ENCODE measurements around the gene KRT14. TPM values are rescaled to one million over a fixed set of nuclear protein-coding genes. Genes with fewer than 3 reads are reported as not detected.

Gene KRT14
- total and polyA plus RNA-seq, 2 donors (not counting 3 experiments of a cell fraction or from before 2014, with no cell fraction given), result 0.12 to 0.66 TPM

DNA sequence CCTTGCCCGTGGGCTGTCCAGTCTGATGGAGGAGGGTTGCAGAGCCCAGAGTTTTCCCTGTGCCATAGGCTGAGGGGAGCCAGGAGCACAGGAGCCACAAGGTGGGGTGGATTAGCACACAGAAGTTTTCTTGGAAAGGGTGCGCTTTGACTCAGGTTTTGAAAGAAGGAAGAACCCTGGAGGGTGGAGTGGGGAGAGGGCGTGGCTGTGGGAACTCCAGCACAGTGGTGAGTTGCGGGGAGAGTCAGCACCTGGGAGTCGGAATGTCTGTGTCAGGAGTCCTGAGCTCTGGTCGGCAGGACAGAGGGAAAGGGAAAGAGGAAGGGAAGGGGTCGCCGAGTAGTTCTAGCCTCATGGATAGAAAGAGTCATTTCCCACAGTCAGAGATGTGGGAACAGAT lies 8.9 kb upstream of the KRT14 start:
- ChIA-PET CTCF (interaction anchor here (1.1 kb wide), 1 partner anchor 53 kb away, joined by 7 read pairs; no protein-coding TSS in a partner anchor), POLR2A (no interaction called here)
- Histone ChIP-seq H3K9ac (replicated peaks; ENCODE audit: extremely low read depth, insufficient read depth, low read length) (no peak overlapping the region), H2AFZ (ENCODE audit: low read depth, low read length) (no peak overlapping the region), H3K36me3 (ENCODE audit: control insufficient read depth in 2 of 2, extremely low read depth in 1 of 2, insufficient read depth in 2 of 2, low read length in 2 of 2) (no peaks in the 10 kb centered on the region), H3K79me2 (ENCODE audit: control insufficient read depth, insufficient read depth, low read length) (no peaks in the 10 kb centered on the region), H3K4me2 (ENCODE audit: insufficient read depth, low read length) (no peak overlapping the region), H3K27me3 (ENCODE audit: control insufficient read depth in 2 of 2, insufficient read depth in 2 of 2, low read length in 2 of 2) (peaks cover 0 to 3% of the 10 kb centered on the region in 2 experiments), H3K9me1 (replicated peaks; ENCODE audit: control insufficient read depth, extremely low read depth, insufficient read depth, low read length) (no peaks in the 10 kb centered on the region), H3K4me3 (replicated peaks in 1 of 3; ENCODE audit: insufficient read depth in 1 of 3, low read depth in 1 of 3, low read length in 3 of 3) (no peak overlapping the region), H3K4me1 (ENCODE audit: control insufficient read depth, extremely low read depth, insufficient read depth, low read length) (no peaks in the 10 kb centered on the region), H3K9me3 (replicated peaks; ENCODE audit: control insufficient read depth, insufficient read depth, low read length) (no peaks in the 10 kb centered on the region), H3K27ac (ENCODE audit: insufficient read depth, low read depth, low read length) (no peak overlapping the region), H4K20me1 (replicated peaks; ENCODE audit: control insufficient read depth, extremely low read depth, insufficient read depth, low read length) (no peaks in the 10 kb centered on the region)
- dilution Hi-C loops (cut with MboI; ENCODE audit: extremely low pct_ligation_motif_present, low sequenced_read_pairs), result no loop called here
- BruUV-seq (replicated peaks), result no TSS peak
- TF ChIP-seq MAX (IDR thresholded peaks at IDR 0.05; ENCODE audit: insufficient read depth, insufficient read length), result no peak
- TF ChIP-seq EZH2 (IDR thresholded peaks at IDR 0.05; ENCODE audit: borderline replicate concordance, low read depth, low read length, severe bottlenecking), result no peak
- no peak for TF ChIP-seq POLR2AphosphoS5 (IDR thresholded peaks at IDR 0.05; ENCODE audit: insufficient read depth, low read depth, low read length)
- no peak for TF ChIP-seq CTCF (IDR thresholded peaks at IDR 0.05; ENCODE audit: extremely low read depth in 1 of 2, insufficient read depth in 1 of 2, low read depth in 1 of 2, low read length in 2 of 2)
- TF ChIP-seq MYC (IDR thresholded peaks at IDR 0.05; ENCODE audit: low read depth, low read length), result no peak
- no peak for TF ChIP-seq GATA2 (IDR thresholded peaks at IDR 0.05; ENCODE audit: insufficient read depth, insufficient read length, low read depth, low read length)
- TF ChIP-seq JUN (IDR thresholded peaks at IDR 0.05; ENCODE audit: borderline replicate concordance, insufficient read depth, insufficient read length, low read depth), result no peak
- no peak for TF ChIP-seq FOS (IDR thresholded peaks at IDR 0.05; ENCODE audit: borderline replicate concordance, insufficient read depth, low read length)
- TF ChIP-seq POLR2A (IDR thresholded peaks at IDR 0.05; ENCODE audit: low read depth, low read length), result no peak
- DNase-seq (ENCODE audit: low read depth, low spot score) (no peak), FAIRE-seq (no peak)
- intact Hi-C loops (cut with micrococcal nuclease), result no loop called here

Data from endothelial cell of umbilical vein (primary cell).